SJSA1 (cell line): ENCODE data around the gene CACUL1. TPM values are rescaled to one million over a fixed set of nuclear protein-coding genes. Genes with fewer than 3 reads are reported as not detected.
"Not testable (repeated sequence)": the region's sequence is repeated elsewhere in the genome, so short reads cannot be mapped to it uniquely, and the experiment has no call there.

Experiments
- DNase-seq, 2 experiments: peaks; one replicate each; pipeline ENCODE4 v3.0.0-alpha.2; 2015 to 2020; ENCODE audit warnings: low spot score in 2 of 2, low read depth in 1 of 2
- H3K27ac ChIP-seq: fragments of 250-450 bp; sonication (Bioruptor Pico); 2 replicates; pipeline ENCODE4 v1.5.1; 2020; ENCODE audit warnings: mild to moderate bottlenecking, moderate library complexity
- H3K27me3 ChIP-seq: fragments of 250-450 bp; sonication (Bioruptor Pico); replicated peaks from 2 replicates; pipeline ENCODE4 v1.5.1; 2020; ENCODE audit warnings: mild to moderate bottlenecking, moderate library complexity
- H3K36me3 ChIP-seq: fragments of 250-450 bp; sonication (Bioruptor Pico); 2 replicates; pipeline ENCODE4 v1.5.1; 2020; ENCODE audit warnings: mild to moderate bottlenecking
- H3K4me1 ChIP-seq: fragments of 250-450 bp; sonication (Bioruptor Pico); replicated peaks from 2 replicates; pipeline ENCODE4 v1.6.1; 2021; ENCODE audit warnings: mild to moderate bottlenecking
- H3K4me3 ChIP-seq: fragments of 250-450 bp; sonication (Bioruptor Pico); 2 replicates; pipeline ENCODE4 v1.5.1; 2020; ENCODE audit warnings: mild to moderate bottlenecking
- H3K9me3 ChIP-seq: fragments of 250-450 bp; sonication (Bioruptor Pico); replicated peaks from 2 replicates; pipeline ENCODE4 v1.5.1; 2020; ENCODE audit warnings: mild to moderate bottlenecking
- total RNA-seq: library from RNA; depleted of rRNA; stranded (reverse); fragments of >200 nt; shearing (Covaris generic); gene quantifications from 2 replicates; pipeline ENCODE4 v1.2.3, GENCODE V29; 2014; rRNA removed

Gene CACUL1
- total RNA-seq, result 19.9 and 26.6 TPM in 2 replicates

DNA sequence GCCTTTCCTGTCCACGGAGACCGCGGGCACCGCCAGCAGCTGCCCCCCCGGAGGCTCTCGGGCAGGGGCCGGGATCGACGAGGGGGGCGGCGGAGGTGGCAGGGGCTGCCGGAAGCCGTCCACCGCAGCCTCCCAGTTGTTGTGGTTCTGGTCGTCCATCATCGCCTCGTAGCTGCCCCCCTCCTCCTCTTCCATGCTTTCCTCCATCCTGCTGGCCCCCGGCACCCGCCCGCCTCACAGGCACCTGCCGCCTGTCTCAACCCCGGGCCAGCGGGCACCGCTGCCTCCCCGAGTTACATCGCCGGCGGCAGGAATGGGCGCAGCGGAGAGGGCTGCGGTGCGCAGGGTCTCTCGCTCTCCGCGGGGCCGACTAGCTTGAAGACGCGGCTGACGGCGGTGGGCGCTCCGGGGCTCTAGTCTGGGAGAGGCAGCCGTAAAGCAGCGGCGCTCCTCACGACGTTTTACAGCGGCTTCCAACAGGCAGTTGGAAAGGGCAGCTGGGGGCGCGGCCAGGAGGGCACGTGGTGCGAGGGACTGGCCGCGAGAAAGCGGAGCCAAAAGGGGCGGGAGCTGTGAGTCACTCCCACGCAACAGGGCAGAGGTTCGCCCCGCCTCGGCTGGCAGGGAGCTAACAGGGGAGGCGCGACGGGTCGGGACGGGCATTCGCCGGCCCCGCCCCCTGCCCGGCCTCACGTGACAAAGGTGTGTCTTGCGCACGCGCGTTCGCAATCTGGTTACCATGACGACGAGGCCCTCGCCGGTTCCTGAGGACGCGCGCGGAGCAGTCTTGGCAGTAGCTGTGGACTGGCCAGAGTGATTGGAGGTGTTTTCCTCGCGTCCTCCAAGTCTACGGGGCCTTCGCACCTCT, at the start of gene CACUL1:
Gene CACUL1, minus strand, starts transcription at position 415 of the 868 bp plus-strand sequence. Its CDS starts 208 bp downstream, at position 207.
- H3K4me1 ChIP-seq, result peaks cover 15% of the 10 kb centered on the region
- H3K4me3 ChIP-seq, result peak within 1 kb of the TSS; percentile 87
- H3K9me3 ChIP-seq, result no peaks in the 10 kb centered on the region
- peak within 1 kb of the TSS; percentile 15 for H3K27ac ChIP-seq
- peaks cover 6% of the 10 kb centered on the region for H3K36me3 ChIP-seq
- no peaks in the 10 kb centered on the region for H3K27me3 ChIP-seq
- DNase-seq, result peak; percentile 99 to 100

- Histone ChIP-seq H3K27me3 (no peaks in the 10 kb centered on the region), H3K4me3 (no peak overlapping the region), H3K4me1 (no peaks in the 10 kb centered on the region; the same call in 1 of the 2 replicates), H3K9me3 (no peaks in the 10 kb centered on the region), H3K36me3 (no peaks in the 10 kb centered on the region), H3K27ac (no peak overlapping the region)
- no peak for DNase-seq
These were observed 49.5 kb upstream of the CACUL1 start for GRCh38 chr10:118804262-118804773.

DNA sequence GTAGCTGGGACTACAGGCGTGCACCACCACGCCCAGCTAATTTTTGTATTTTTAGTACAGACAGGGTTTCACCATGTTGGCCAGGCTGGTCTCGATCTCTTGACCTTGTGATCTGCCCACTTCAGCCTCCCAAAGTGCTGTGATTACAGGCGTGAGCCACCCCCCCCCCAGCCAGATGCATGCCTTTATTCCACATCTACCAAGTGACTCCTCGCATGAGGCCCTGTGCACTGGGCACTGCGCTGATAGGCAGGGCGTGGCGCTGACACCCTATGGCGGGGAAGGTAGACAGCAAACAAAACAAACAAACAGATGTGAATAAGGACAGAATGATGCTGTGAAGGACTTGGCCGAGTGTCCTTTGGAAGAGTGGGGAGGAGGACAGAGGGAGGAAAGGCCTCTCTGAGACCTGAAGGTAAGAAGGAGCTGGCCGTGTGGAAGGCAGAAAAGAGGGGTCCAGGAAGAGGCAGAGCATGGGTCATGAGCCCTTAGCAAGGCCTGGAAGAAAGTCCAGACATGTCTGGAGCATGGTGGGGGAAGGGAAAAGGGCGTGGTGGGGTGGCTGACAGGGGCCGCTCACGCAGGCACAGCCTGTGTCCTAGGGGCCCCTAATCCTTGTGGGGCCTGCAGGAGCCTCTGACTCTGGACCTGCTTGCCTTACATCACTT, 47.5 kb upstream of the CACUL1 start:
- no peak overlapping the region for H3K4me3 ChIP-seq
- H3K36me3 ChIP-seq, result no peaks in the 10 kb centered on the region
- no peaks in the 10 kb centered on the region for H3K27me3 ChIP-seq
- DNase-seq, result no peak
- no peak overlapping the region for H3K27ac ChIP-seq
- no peaks in the 10 kb centered on the region for H3K9me3 ChIP-seq
- H3K4me1 ChIP-seq, result no peaks in the 10 kb centered on the region; the same call in 1 of the 2 replicates

DNA sequence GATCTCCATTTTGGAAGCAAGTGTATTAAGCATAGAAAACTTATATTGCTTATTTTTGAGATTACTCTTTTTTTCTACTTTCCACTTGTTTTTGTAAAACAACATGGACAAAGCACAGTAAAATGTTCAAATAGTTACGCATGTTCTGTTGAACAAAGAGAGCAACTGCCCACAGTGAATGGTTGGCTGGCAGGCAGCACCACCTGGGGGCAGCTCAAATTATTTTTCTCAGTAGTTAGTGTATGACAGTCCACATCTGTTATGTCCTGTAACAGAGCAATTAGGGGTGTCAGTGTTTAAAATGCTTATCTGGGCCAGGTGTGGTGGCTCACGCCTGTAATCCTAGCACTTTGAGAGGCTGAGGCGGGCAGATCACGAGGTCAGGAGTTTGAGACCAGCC, 46.1 kb upstream of the CACUL1 start:
- no peaks in the 10 kb centered on the region for H3K36me3 ChIP-seq
- H3K9me3 ChIP-seq, result no peaks in the 10 kb centered on the region
- no peaks in the 10 kb centered on the region; the same call in 1 of the 2 replicates for H3K4me1 ChIP-seq
- no peaks in the 10 kb centered on the region for H3K27me3 ChIP-seq
- DNase-seq, result no peak
- H3K4me3 ChIP-seq, result no peak overlapping the region
- no peak overlapping the region for H3K27ac ChIP-seq

DNA sequence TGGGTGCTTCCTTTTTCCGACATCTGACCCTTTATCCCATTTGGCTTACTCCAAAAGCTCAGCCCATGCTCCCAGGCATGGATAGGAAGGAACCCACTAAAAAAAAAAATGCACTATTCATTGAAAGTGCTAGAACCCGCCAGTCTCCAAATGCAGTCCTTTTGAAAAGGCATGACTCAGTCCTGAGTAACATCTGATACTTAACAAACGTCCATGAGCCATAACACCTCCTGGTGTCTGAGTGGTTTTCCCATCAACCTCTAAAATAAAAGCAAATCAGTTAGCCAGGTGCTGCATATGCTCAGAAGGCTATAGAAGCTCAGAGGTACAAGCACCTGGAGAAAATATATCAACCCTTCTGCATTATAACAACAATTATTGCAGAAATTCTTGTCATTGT, 45.0 kb upstream of the CACUL1 start:
- H3K27me3 ChIP-seq, result no peaks in the 10 kb centered on the region
- no peak for DNase-seq

DNA sequence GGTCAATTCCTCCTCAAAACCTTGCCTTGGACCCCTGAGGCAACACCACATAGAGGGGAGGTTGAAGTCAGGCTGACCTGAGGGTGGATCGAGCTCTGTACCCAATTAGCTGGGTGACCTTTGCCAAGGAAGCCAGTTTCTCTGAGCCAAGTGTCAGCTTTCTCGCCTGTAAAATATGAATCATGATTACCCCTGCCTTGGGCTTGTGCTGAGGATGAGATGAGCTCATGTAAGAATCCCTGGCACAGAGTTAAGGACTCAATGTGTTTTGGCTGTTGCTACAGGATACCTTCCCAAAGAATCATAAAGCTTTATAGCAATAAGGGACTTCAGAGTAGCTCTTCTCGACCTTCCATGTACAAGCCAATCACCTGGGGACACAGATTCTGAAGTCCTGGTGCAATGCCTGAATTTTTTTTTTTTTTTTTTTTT, 43.5 kb upstream of the CACUL1 start:
- Histone ChIP-seq H3K4me3 (no peak overlapping the region), H3K36me3 (no peaks in the 10 kb centered on the region), H3K27ac (no peak overlapping the region), H3K4me1 (no peaks in the 10 kb centered on the region; the same call in 1 of the 2 replicates), H3K27me3 (no peaks in the 10 kb centered on the region), H3K9me3 (no peaks in the 10 kb centered on the region)
- DNase-seq, result no peak

More for the DNA sequence above, 45.0 kb upstream of the CACUL1 start:
- Histone ChIP-seq H3K9me3 (no peaks in the 10 kb centered on the region), H3K36me3 (no peaks in the 10 kb centered on the region), H3K4me1 (no peaks in the 10 kb centered on the region; the same call in 1 of the 2 replicates), H3K27ac (no peak overlapping the region), H3K4me3 (no peak overlapping the region)

- H3K36me3 ChIP-seq, H3K9me3 ChIP-seq, H3K4me1 ChIP-seq, H3K27ac ChIP-seq, H3K4me3 ChIP-seq, DNase-seq, H3K27me3 ChIP-seq: not testable (repeated sequence)
These were observed 40.2 kb upstream of the CACUL1 start for GRCh38 chr10:118794971-118795370.

GRCh38 chr10:118793545-118793944, 38.8 kb upstream of the CACUL1 start:
- Histone ChIP-seq H3K4me1 (no peaks in the 10 kb centered on the region), H3K27me3 (no peaks in the 10 kb centered on the region; the same call in none of the 2 replicates), H3K27ac (no peak overlapping the region), H3K9me3 (no peaks in the 10 kb centered on the region), H3K4me3 (no peak overlapping the region), H3K36me3 (no peaks in the 10 kb centered on the region)
- DNase-seq, result no peak

DNA sequence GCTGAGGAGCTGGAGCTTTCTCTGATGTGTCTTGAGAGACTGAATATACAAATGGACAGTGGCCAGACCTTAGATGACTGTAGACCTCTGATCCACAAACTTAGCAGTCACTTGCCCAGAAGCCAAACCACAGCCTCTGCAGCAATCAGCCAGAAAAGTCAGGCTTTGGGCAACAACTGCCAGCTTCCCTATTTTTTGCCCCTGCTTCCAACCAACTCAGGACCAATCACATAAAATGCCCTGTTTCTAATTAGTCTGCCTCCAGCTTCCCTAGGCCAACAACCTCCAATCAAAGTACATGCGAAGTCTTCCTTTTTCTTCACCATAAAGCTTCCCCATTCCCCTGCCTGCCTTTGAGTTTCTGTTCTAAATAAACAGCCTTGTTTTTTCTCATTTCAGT, 37.8 kb upstream of the CACUL1 start:
- Histone ChIP-seq H3K9me3 (no peaks in the 10 kb centered on the region), H3K4me1 (no peaks in the 10 kb centered on the region), H3K36me3 (no peaks in the 10 kb centered on the region), H3K27ac (no peak overlapping the region), H3K4me3 (no peak overlapping the region), H3K27me3 (peaks cover 2% of the 10 kb centered on the region)
- DNase-seq, result no peak

DNA sequence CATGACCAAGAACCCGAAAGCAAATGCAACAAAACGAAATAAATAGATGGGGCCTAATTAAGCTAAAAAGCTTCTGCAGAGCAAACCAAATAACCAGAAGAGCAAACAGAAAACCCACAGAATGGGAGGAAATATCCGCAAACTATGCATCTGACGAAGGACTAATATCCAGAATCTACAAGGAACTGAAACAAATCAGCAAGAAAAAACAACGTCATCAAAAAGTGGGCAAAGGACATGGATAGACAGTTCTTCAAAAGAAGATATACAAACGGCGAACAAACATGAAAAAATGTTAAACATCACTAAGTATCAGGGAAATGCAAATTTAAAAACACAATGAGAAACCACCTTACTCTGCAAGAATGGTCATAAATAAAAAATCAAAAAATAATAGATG, 35.3 kb upstream of the CACUL1 start:
- H3K4me1 ChIP-seq, result no peaks in the 10 kb centered on the region

GRCh38 chr10:118785551-118785950, 30.8 kb upstream of the CACUL1 start:
- Histone ChIP-seq H3K27ac (no peak overlapping the region), H3K9me3 (no peaks in the 10 kb centered on the region), H3K4me3 (no peak overlapping the region), H3K27me3 (peaks cover 4% of the 10 kb centered on the region; the same call in 1 of the 2 replicates), H3K4me1 (0 out of 2 replicates have a peak, but pooled peaks cover 3% of the 10 kb centered on the region), H3K36me3 (no peaks in the 10 kb centered on the region)
- DNase-seq, result no peak

More for the DNA sequence above, 35.3 kb upstream of the CACUL1 start:
- DNase-seq, result no peak
- H3K27ac ChIP-seq, result no peak overlapping the region
- H3K4me3 ChIP-seq, result no peak overlapping the region
- H3K9me3 ChIP-seq, result no peaks in the 10 kb centered on the region
- H3K27me3 ChIP-seq, result peaks cover 3% of the 10 kb centered on the region
- no peaks in the 10 kb centered on the region for H3K36me3 ChIP-seq

GRCh38 chr10:118783776-118784545, 29.2 kb upstream of the CACUL1 start:
- DNase-seq, result no peak
- Histone ChIP-seq H3K27ac (no peak overlapping the region), H3K27me3 (0 out of 2 replicates have a peak, but pooled peaks cover 4% of the 10 kb centered on the region), H3K36me3 (no peaks in the 10 kb centered on the region), H3K9me3 (no peaks in the 10 kb centered on the region), H3K4me1 (0 out of 2 replicates have a peak, but pooled peaks cover 3% of the 10 kb centered on the region), H3K4me3 (no peak overlapping the region)

DNA sequence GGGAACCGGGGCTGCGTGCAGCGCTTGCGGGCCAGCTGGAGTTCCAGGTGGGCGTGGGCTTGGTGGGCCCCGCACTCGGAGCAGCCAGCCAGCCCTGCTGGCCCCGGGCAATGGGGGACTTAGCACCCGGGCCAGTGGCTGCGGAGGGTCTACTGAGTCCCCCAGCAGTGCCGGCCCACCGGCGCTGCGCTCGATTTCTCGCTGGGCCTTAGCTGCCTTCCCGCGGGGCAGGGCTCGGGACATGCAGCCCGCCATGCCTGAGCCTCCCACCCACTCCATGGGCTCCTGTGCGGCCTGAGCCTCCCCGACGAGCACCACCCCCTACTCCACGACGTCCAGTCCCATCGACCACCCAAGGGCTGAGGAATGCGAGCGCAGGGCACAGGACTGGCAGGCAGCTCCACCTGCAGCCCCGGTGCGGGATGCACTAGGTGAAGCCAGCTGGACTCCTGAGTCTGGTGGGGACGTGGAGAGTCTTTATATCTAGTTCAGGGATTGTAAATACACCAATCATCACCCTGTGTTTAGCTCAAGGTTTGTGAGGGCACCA, 28.2 kb upstream of the CACUL1 start:
- not testable (repeated sequence) for H3K9me3 ChIP-seq, H3K27me3 ChIP-seq, H3K36me3 ChIP-seq, DNase-seq, H3K27ac ChIP-seq, H3K4me1 ChIP-seq, H3K4me3 ChIP-seq
